Measurements from ENCODE around the gene SFXN5.

GRCh38 chr2:72965016-72965415 is 106.5 kb downstream of the SFXN5 start:
- no peak for TF ChIP-seq L3MBTL2 (conservative IDR thresholded peaks at IDR 0.05)
- no peak for TF ChIP-seq SP1 (IDR thresholded peaks at IDR 0.05)
- TF ChIP-seq FOXK2 (IDR thresholded peaks at IDR 0.05), result no peak
- TF ChIP-seq LEF1 (IDR thresholded peaks at IDR 0.05; ENCODE audit: borderline replicate concordance), result no peak
- no peak for TF ChIP-seq TARDBP (IDR thresholded peaks at IDR 0.05)
- TF ChIP-seq SUZ12 (IDR thresholded peaks at IDR 0.05), result no peak
- no peak for TF ChIP-seq BHLHE40 (IDR thresholded peaks at IDR 0.05; ENCODE audit: borderline replicate concordance)
- TF ChIP-seq FOXA1 (IDR thresholded peaks at IDR 0.05), result no peak
- TF ChIP-seq FOXM1 (IDR thresholded peaks at IDR 0.05; ENCODE audit: borderline replicate concordance), result no peak
